T-cell (primary cell): ENCODE data around the gene VTI1A. TPM values are rescaled to one million over a fixed set of nuclear protein-coding genes. Genes with fewer than 3 reads are reported as not detected.

ENCODE experiments used
- ATAC-seq, 4 experiments: fragments of 200-7000 bp in 3 of 4; fragments of 150-1000 bp in 1 of 4; cut with Tn5 transposase; replicated peaks in 1 of 4; 1 replicate in 3 of 4; 2 replicates in 1 of 4; pipeline ENCODE4 v1.10.0; 2021; ENCODE audit warnings: moderate library complexity in 3 of 4, mild to moderate bottlenecking in 2 of 4, moderate number of reproducible peaks in 1 of 4
- CTCF ChIA-PET, 2 donors: fragments of 300-600 bp; sonication (Branson Sonifier 250); formaldehyde crosslinking; loops; one replicate each; lab custom pipeline; 2022; ENCODE audit warnings: antibody characterized with exemption in 2 of 2; lab: Charles Lee
- POLR2A ChIA-PET, 2 donors: fragments of 300-600 bp; sonication (Branson Sonifier 250); formaldehyde crosslinking; loops; one replicate each; lab custom pipeline; 2022; ENCODE audit warnings: antibody characterized with exemption in 2 of 2; lab: Charles Lee
- DNase-seq, 35 experiments: peaks; one replicate each; pipeline versions ENCODE4 v3.0.0 to v3.0.0-alpha.2; 2013 to 2023
- H3K27ac ChIP-seq: one replicate; pipeline ENCODE4 v1.5.1; 2013; ENCODE audit warnings: low read length
- H3K27me3 ChIP-seq, 2 experiments: replicated peaks in 1 of 2; 1 replicate in 1 of 2; 2 replicates in 1 of 2; pipeline versions ENCODE4 v1.6.1 to v1.7.0; 2013; ENCODE audit warnings: low read length in 1 of 2, mixed read lengths in 1 of 2; ENCODE audit not compliant: control insufficient read depth in 2 of 2, insufficient read depth in 2 of 2; ENCODE audit errors: extremely low read depth in 1 of 2
- H3K36me3 ChIP-seq, 2 donors: 1 replicate in 1 of 2; 2 replicates in 1 of 2; pipeline versions ENCODE4 v1.6.1 to v1.7.0; 2013; ENCODE audit warnings: low read length in 1 of 2; ENCODE audit not compliant: control insufficient read depth in 2 of 2, insufficient read depth in 1 of 2; ENCODE audit errors: extremely low read depth in 1 of 2
- H3K4me1 ChIP-seq, 2 experiments: 1 replicate in 1 of 2; 2 replicates in 1 of 2; pipeline versions ENCODE4 v1.6.1 to v1.7.0; 2013; ENCODE audit warnings: low read length in 2 of 2, mixed read lengths in 1 of 2; ENCODE audit not compliant: insufficient read depth in 2 of 2, control insufficient read depth in 1 of 2; ENCODE audit errors: extremely low read depth in 1 of 2
- H3K4me3 ChIP-seq, 2 donors: 1 replicate in 1 of 2; 2 replicates in 1 of 2; pipeline versions ENCODE4 v1.5.1 to v1.7.0; 2013; ENCODE audit warnings: mild to moderate bottlenecking in 2 of 2, low read length in 1 of 2, moderate library complexity in 1 of 2; ENCODE audit not compliant: control insufficient read depth in 1 of 2; ENCODE audit errors: extremely low read depth in 1 of 2
- H3K9me3 ChIP-seq: 2 replicates; pipeline ENCODE4 v1.7.0; 2013
- H3K27ac Mint-ChIP-seq, 2 donors: one replicate each; pipeline ENCODE4 v1.8.0; 2020 to 2021; ENCODE audit warnings: mild to moderate bottlenecking in 2 of 2, mixed read lengths in 2 of 2
- H3K27me3 Mint-ChIP-seq, 2 donors: one replicate each; pipeline ENCODE4 v1.8.0; 2021 to 2022; ENCODE audit warnings: mixed read lengths in 2 of 2
- H3K36me3 Mint-ChIP-seq: one replicate; pipeline ENCODE4 v1.8.0; 2021; ENCODE audit warnings: mixed read lengths
- H3K4me1 Mint-ChIP-seq, 3 donors: one replicate each; pipeline ENCODE4 v1.8.0; 2020 to 2022; ENCODE audit warnings: mixed read lengths in 3 of 3, mild to moderate bottlenecking in 1 of 3
- H3K4me3 Mint-ChIP-seq, 3 donors: one replicate each; pipeline ENCODE4 v1.8.0; 2020 to 2022; ENCODE audit warnings: mild to moderate bottlenecking in 3 of 3, mixed read lengths in 3 of 3, moderate library complexity in 3 of 3
- H3K9me3 Mint-ChIP-seq, 3 donors: one replicate each; pipeline ENCODE4 v1.8.0; 2020 to 2022; ENCODE audit warnings: mixed read lengths in 3 of 3
- WGBS: methylation state at CpG from one replicate; pipeline ENCODE4 v1.1.5; 2013; ENCODE audit warnings: missing lambda C conversion rate; ENCODE audit not compliant: insufficient coverage; 5-methylcytosine and 5-hydroxymethylcytosine counted together
- total RNA-seq, 35 experiments: library from RNA in 6 of 35; stranded (reverse) in 6 of 35; fragments of 120-200 nt in 1 of 35; gene quantifications; one replicate each; pipeline versions ENCODE4 v1.2.1 to v1.2.4 and lab custom pipeline; 2013 to 2026

The VTI1A gene
- total RNA-seq, 5 donors from 2014 or later (not counting 1 experiment from before 2014, with no cell fraction given): 41.3 to 53.6 (median 43.5) TPM

DNA sequence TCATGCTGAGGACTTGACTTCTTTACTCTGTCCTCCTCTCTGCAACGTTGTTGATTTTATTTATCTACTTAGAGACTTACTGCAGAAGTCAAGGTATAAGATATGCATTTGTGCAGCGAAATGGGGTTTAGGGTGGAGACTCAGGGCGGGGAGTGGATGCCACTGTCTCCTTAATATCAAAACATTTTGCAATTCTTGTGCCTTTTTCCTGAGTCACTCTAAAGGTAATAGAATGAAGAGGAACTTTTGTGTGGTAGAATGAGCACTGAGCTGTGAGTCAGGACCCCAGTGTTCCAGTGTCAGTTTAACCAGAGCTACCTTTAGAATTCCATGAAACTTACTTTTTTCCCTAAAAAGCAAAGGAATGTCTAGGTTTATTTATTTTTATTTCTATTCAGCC lies 78.2 kb downstream of the VTI1A start:
- no peak overlapping the region for H3K27ac Mint-ChIP-seq
- no peaks in the 10 kb centered on the region for H3K9me3 Mint-ChIP-seq
- Histone ChIP-seq H3K36me3 (peaks cover 0 to 3% of the 10 kb centered on the region in 2 donors), H3K27me3 (no peaks in the 10 kb centered on the region), H3K4me3 (no peak overlapping the region), H3K9me3 (no peaks in the 10 kb centered on the region), H3K4me1 (no peaks in the 10 kb centered on the region), H3K27ac (no peak overlapping the region)
- ATAC-seq (no peak), DNase-seq (no peak)
- ChIA-PET CTCF (no interaction called here), POLR2A (no interaction called here)
- WGBS: no CpG with 5 or more reads among the region's 3 CpGs
- H3K27me3 Mint-ChIP-seq: no peaks in the 10 kb centered on the region
- H3K4me3 Mint-ChIP-seq: no peak overlapping the region
- H3K4me1 Mint-ChIP-seq: peaks cover 4 to 20% (median 11%) of the 10 kb centered on the region in 3 donors
- H3K36me3 Mint-ChIP-seq: peaks cover 23% of the 10 kb centered on the region

DNA sequence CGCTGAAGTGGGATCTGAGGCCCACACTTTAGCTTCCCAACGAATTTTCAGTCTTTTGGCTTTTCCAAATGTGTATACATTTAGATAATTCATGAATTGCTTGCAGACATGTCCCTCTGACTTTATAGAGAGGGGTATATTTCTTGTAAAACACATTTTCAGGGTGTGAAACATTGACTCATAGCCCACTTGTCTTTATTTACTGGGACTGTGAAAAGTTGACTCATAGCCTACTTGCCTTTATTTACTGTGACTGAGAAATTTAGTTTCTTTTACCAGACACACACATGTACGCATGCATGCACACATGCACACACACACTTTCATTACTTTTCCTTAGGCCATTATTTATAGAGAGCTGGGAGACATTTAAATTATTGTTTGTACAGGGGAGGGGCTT lies 79.1 kb downstream of the VTI1A start:
- Mint-ChIP-seq H3K36me3 (peaks cover 27% of the 10 kb centered on the region), H3K4me1 (peaks cover 6 to 26% (median 17%) of the 10 kb centered on the region in 3 donors), H3K27me3 (no peaks in the 10 kb centered on the region), H3K9me3 (no peaks in the 10 kb centered on the region), H3K27ac (peak overlapping the region in 1 of 2 donors; percentile 7), H3K4me3 (no peak overlapping the region)
- Histone ChIP-seq H3K4me3 (no peak overlapping the region), H3K36me3 (peaks cover 0 to 3% of the 10 kb centered on the region in 2 donors), H3K9me3 (no peaks in the 10 kb centered on the region), H3K27me3 (no peaks in the 10 kb centered on the region), H3K27ac (no peak overlapping the region), H3K4me1 (peaks cover 0 to 6% of the 10 kb centered on the region in 2 experiments)
- DNase-seq: no peak
- ChIA-PET POLR2A (no interaction called here), CTCF (no interaction called here)
- no peak for ATAC-seq
- no CpG with 5 or more reads among the region's 3 CpGs for WGBS

DNA sequence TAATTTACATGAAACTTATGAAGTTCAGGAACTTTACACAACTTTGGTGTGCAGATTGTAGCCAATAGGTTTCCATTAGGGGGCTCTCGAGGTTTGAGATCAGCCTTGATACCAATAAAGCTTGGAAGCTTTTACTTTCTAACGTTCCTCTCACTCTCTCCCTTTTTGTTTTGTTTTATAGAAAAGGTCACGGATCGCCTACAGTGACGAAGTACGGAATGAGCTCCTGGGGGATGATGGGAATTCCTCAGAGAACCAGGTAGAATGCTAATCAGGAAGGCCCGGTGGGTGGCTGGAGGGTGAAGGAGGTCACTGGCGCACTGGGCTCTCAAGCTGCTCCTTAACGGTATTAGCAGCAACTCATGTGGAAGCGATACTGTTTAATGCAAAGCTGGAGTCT lies 79.9 kb downstream of the VTI1A start:
- no peaks in the 10 kb centered on the region for H3K9me3 ChIP-seq
- Mint-ChIP-seq H3K36me3 (peaks cover 27% of the 10 kb centered on the region), H3K4me3 (no peak overlapping the region), H3K27me3 (no peaks in the 10 kb centered on the region), H3K4me1 (peaks cover 14 to 33% (median 24%) of the 10 kb centered on the region in 3 donors), H3K27ac (no peak overlapping the region), H3K9me3 (no peaks in the 10 kb centered on the region)
- no peak overlapping the region for H3K4me3 ChIP-seq
- H3K27me3 ChIP-seq: no peaks in the 10 kb centered on the region
- H3K27ac ChIP-seq: no peak overlapping the region
- peaks cover 0 to 6% of the 10 kb centered on the region in 2 experiments for H3K4me1 ChIP-seq
- 100% methylated on average over 1 of the region's 10 CpGs for WGBS
- ChIA-PET CTCF (no interaction called here), POLR2A (no interaction called here)
- ATAC-seq (no peak), DNase-seq (no peak)
- peaks cover 0 to 3% of the 10 kb centered on the region in 2 donors for H3K36me3 ChIP-seq

DNA sequence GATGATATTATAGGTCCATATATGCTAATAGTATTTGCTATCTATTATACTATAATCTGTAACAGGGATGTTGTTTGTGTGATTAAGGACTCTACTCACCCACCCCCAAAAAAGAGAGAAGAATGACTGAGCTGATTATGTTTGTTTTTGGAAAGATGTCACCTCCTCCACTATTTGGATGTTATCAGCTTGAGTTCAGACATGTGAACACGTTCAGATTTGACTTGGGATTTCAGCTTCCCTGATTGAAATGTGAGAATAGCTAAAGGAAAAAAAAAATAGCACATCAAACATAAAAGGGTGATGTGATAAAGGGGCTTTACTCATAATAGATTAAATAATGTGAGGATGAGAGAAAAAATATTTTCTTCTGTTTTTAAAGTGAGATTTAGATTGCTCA lies 81.2 kb downstream of the VTI1A start:
- H3K4me3 Mint-ChIP-seq: no peak overlapping the region
- no peaks in the 10 kb centered on the region for H3K27me3 Mint-ChIP-seq
- POLR2A ChIA-PET: no interaction called here
- H3K27ac ChIP-seq: no peak overlapping the region
- H3K9me3 Mint-ChIP-seq: no peaks in the 10 kb centered on the region
- peaks cover 26% of the 10 kb centered on the region for H3K36me3 Mint-ChIP-seq
- H3K4me1 Mint-ChIP-seq: peaks cover 11 to 35% (median 31%) of the 10 kb centered on the region in 3 donors
- H3K9me3 ChIP-seq: no peaks in the 10 kb centered on the region
- WGBS: no CpG with 5 or more reads among the region's 1 CpG
- ATAC-seq: no peak
- H3K27ac Mint-ChIP-seq: no peak overlapping the region
- no peak for DNase-seq
- no peak overlapping the region for H3K4me3 ChIP-seq
- peaks cover 4 to 6% of the 10 kb centered on the region in 2 experiments for H3K4me1 ChIP-seq
- CTCF ChIA-PET: interaction anchor here in 1 of 2 donors (0.6 to 0.7 kb wide), 2 partner anchors 21 to 366 kb away, joined by 3 read pairs; no protein-coding TSS in a partner anchor
- peaks cover 0 to 3% of the 10 kb centered on the region in 2 donors for H3K36me3 ChIP-seq
- no peaks in the 10 kb centered on the region for H3K27me3 ChIP-seq

DNA sequence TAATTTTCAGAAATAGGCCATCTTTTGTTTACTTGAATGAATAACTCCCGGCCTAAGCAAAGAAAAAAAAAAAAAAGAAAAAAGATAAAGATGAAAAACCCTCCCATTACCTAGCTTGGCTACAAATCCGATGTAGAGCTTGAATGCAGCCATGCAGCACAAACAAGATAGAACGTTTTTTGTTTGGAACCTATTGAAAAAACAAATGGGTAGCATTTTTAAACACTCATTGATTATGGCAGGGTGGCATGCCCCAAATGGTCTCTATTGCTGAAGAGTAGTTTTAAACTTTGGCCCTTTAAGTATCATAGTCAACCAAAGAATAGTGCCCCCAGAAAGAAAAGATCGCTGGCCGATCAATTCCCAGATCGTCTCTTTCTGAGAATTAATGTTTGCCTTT lies 84.4 kb downstream of the VTI1A start:
- POLR2A ChIA-PET: interaction anchor here (0.5 to 0.7 kb wide), 2 partner anchors 25 to 163 kb away, joined by 3 to 4 read pairs; no protein-coding TSS in a partner anchor
- Histone ChIP-seq H3K9me3 (no peaks in the 10 kb centered on the region), H3K27me3 (no peaks in the 10 kb centered on the region), H3K27ac (peak overlapping the region; percentile 52), H3K4me1 (peaks cover 6 to 10% of the 10 kb centered on the region in 2 experiments), H3K36me3 (peaks cover 0 to 3% of the 10 kb centered on the region in 2 donors), H3K4me3 (no peak overlapping the region)
- peaks cover 28% of the 10 kb centered on the region for H3K36me3 Mint-ChIP-seq
- H3K27me3 Mint-ChIP-seq: no peaks in the 10 kb centered on the region
- WGBS: 70% methylated on average over 2 of the region's 6 CpGs
- CTCF ChIA-PET: no interaction called here
- H3K27ac Mint-ChIP-seq: peak overlapping the region; percentile 48 to 80
- no peak for DNase-seq
- ATAC-seq: no peak
- H3K9me3 Mint-ChIP-seq: no peaks in the 10 kb centered on the region
- H3K4me3 Mint-ChIP-seq: peak overlapping the region in 1 of 3 donors; percentile 78
- H3K4me1 Mint-ChIP-seq: peaks cover 17 to 34% (median 31%) of the 10 kb centered on the region in 3 donors

DNA sequence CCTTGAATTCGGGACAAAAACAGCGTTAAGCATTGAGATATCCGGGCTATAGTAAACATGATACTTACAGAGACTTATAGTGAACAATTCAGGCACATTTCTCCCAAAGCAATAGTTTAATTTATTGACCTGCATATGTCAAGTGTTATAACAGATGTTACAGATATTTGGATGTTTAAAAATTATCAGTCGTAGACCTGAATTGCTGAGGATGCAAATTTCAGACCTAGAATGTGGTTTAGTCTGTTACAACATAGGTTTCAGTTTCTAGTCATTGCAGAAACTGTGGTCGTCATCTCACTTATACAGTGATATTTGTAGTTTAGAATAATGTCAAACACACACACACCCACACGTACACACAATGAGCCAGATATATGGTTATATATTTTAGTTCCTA lies 85.2 kb downstream of the VTI1A start:
- ATAC-seq: peak in 2 of 4 experiments; percentile 23 to 42
- ChIA-PET CTCF (no interaction called here), POLR2A (no interaction called here)
- peak in 1 of 35 experiments; percentile 23 for DNase-seq
- H3K4me1 Mint-ChIP-seq: peaks cover 17 to 34% (median 33%) of the 10 kb centered on the region in 3 donors
- H3K4me3 Mint-ChIP-seq: peak overlapping the region in 2 of 3 donors; percentile 50 to 78
- peaks cover 26% of the 10 kb centered on the region for H3K36me3 Mint-ChIP-seq
- peak overlapping the region; percentile 52 for H3K27ac ChIP-seq
- peaks cover 6 to 12% of the 10 kb centered on the region in 2 experiments for H3K4me1 ChIP-seq
- H3K36me3 ChIP-seq: peaks cover 0 to 3% of the 10 kb centered on the region in 2 donors
- H3K4me3 ChIP-seq: peak overlapping the region in 1 of 2 donors; percentile 2
- H3K9me3 ChIP-seq: no peaks in the 10 kb centered on the region
- H3K27me3 Mint-ChIP-seq: no peaks in the 10 kb centered on the region
- WGBS: no CpG with 5 or more reads among the region's 6 CpGs
- H3K9me3 Mint-ChIP-seq: no peaks in the 10 kb centered on the region
- no peaks in the 10 kb centered on the region for H3K27me3 ChIP-seq
- H3K27ac Mint-ChIP-seq: peak overlapping the region in 1 of 2 donors; percentile 80
